D721Med (cell line): ENCODE results near the gene HPGDS.

Experiments
- DNase-seq: peaks from one replicate; pipeline ENCODE4 v3.0.0; 2011; ENCODE audit warnings: low spot score; ENCODE audit not compliant: insufficient read length
- FAIRE-seq: peaks from 2 replicates; lab custom pipeline; 2011; peaks lifted over from hg19 to GRCh38; lab: Jason Lieb, UNC
- CTCF ChIP-seq: IDR thresholded peaks from 2 replicates; pipeline ENCODE4 v1.5.1; 2012; ENCODE audit warnings: mild to moderate bottlenecking, control low read depth; ENCODE audit not compliant: insufficient read depth; ENCODE audit errors: missing control alignments

The HPGDS gene

DNA sequence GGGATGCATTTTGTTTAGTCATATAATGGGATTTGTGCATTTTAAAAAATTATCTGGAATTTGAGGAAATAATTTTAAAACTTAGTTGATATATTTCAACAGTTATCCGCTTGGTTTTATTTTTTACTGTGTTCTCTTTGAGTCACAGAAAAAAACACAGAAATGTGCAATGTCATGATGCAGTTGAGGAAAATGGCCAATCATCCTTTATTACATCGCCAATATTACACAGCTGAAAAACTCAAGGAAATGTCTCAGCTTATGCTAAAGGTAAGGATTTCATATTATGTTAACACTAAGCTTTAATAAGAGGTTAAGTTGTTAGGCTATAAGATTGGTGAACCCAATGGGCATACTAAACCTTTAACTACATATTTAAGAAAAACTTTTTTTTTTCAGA lies 63.9 kb downstream of the HPGDS start:
- no peak for DNase-seq
- no peak for TF ChIP-seq CTCF
- no peak for FAIRE-seq

DNA sequence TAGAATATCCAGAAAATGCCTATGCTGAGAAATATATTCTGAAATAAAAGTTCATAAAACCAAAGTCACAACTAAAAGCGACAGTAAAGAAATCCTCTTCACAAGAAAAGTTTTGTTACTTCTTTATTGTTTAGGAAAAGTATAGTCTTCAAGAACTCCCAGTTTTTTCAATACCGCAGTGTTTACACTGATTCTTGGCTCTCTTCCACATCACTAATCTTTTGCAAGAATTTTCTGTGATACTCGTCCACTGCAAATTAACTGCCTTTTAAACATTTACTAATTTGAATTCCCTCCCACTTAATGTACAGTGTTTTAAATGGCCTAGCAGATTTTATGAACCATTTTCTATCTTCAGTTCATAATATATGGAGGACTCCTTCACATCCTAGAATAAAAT lies 65.1 kb downstream of the HPGDS start:
- TF ChIP-seq CTCF = no peak
- FAIRE-seq (peak; percentile 29), DNase-seq (no peak)

DNA sequence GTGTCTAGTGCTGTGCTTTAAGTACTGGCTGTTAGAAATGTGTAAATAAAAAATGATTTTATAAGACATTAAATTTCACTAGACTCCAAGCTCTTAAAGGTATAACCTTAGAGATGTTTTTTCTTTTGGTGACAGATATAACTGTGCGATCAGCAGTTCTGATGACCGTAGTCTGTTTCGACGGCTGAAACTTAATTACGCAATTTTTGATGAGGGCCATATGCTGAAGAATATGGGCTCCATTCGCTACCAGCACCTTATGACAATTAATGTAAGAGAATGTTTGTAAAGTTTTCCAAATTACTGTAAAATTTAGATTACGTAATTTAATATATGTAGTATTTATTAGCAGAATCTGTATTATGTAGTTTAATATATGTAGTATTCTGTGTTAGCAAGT lies 66.4 kb downstream of the HPGDS start:
- DNase-seq (no peak), FAIRE-seq (no peak)
- TF ChIP-seq CTCF = no peak

DNA sequence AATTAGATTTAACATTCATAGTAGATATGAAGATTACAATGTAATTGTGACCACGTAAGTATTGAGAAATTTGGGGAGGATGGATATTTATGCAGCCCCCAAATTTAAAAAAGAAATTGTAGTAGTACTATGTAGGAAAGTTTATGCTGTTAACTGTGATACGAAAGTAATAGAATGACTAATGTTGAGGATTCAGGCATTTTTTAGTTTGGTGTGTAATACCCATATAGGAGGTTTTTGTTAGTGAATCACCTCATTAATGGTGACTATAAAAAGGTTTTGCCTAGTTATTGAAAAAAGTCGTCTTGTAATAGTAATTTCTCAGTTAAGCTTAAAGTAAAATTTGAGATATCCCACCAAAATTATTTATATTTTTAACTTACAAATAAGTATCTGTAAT lies 67.7 kb downstream of the HPGDS start:
- no peak for TF ChIP-seq CTCF
- no peak for DNase-seq
- FAIRE-seq = no peak

GRCh38 chr4:94271248-94271647 lies 71.4 kb downstream of the HPGDS start:
- FAIRE-seq = no peak
- no peak for DNase-seq
- TF ChIP-seq CTCF = no peak

DNA sequence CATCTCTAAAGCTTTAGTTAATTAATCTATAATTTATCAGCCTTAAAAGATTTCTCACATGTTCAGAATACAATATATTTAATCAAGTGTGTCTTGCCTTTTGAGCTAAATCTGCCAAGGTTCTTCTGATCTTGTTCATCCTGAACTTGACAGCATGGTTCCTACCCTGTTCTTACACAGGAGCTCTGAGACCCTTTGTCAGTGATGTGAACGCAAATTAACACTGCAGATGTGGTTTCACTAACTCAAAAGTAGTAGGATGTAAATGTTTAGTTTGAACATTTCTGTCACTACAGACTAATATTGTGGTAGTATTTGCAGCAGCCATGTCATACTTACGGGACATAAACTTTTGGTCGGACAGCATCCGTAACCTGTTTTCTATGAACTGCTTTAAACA lies 75.6 kb downstream of the HPGDS start:
- FAIRE-seq = peak; percentile 21
- DNase-seq = no peak
- no peak for TF ChIP-seq CTCF

DNA sequence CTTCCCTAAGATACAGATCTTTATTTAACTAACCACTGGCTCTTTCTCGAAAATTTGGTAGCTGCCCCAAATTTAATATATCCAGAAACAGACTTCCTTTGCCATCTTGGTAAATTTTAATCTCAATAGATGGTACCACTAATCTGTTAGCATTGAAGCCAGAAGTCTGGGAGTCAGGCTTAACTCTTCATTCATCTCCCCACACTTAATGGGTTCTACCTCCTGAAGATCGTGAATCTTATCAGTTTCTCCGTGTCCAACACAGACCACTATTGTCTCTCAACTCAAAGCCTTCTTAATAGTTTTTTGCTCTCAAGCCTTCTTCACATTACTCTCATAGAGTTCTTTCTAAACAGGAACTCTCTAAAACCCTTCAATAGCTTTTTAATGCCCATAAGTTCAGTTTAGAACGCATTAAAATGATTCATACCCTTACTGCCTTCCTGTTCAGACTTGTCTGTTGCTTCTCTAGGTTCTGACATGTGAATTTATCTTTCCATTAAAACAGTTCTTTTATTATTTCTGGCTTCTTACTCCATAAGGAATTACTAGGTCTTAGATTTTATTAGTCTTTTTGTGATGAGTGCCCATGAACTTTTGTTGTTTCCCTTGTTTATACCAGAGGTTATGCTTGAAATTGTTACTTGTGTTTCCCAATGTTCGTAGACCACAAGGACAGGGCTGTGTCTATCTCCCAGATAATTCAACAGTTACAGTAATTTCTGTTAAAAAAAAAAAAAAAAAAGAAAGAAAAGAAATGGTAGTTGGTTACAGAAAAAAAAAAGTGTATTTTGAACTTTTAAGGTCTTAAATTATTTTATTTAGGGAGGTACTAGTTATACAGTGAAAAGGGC lies 80.2 kb downstream of the HPGDS start:
- no peak for TF ChIP-seq CTCF
- DNase-seq (no peak), FAIRE-seq (peak; percentile 63)
